GM23338 (cell line): ENCODE results near the gene MTRR.

Experiments
- CTCF ChIP-seq, 2 experiments: fragments of 200-600 bp in 1 of 2; sonication (generic) in 1 of 2; conservative IDR thresholded peaks; 2 replicates each; pipeline versions ENCODE4 v1.5.1 to v1.6.1; 2016 to 2017; ENCODE audit warnings: antibody characterized with exemption in 2 of 2, low read depth in 2 of 2, mild to moderate bottlenecking in 2 of 2, moderate library complexity in 1 of 2
- POLR2AphosphoS5 ChIP-seq: IDR thresholded peaks from 2 replicates; pipeline ENCODE4 v1.6.1; 2016; ENCODE audit warnings: antibody characterized with exemption, low read depth

- TF ChIP-seq CTCF (conservative IDR thresholded peaks at IDR 0.05; ENCODE audit: low read depth in 2 of 2): no peak
- TF ChIP-seq POLR2AphosphoS5: no peak
Observed at GRCh38 chr5:7910738-7911428, 41.9 kb downstream of the MTRR start.
